NCI-H69 (cell line): ENCODE data around the gene SCARF1.

Experiments used
- DNase-seq: peaks from one replicate; lab custom pipeline; 2025; lab: John Stamatoyannopoulos, UW

The SCARF1 gene

GRCh38 chr17:1627982-1628855 lies 17.3 kb downstream of the SCARF1 start, which contains the start of gene SLC43A2:
Gene SLC43A2 (minus strand): TSS chr17:1628834. CDS start chr17:1627874, 960 bp downstream.
- DNase-seq, result peak; percentile 93

- peak; percentile 37 for DNase-seq
Observed at GRCh38 chr17:1627182-1627981, 18.1 kb downstream of the SCARF1 start.

GRCh38 chr17:1626333-1626732 lies 19.2 kb downstream of the SCARF1 start:
- DNase-seq, result no peak

- no peak for DNase-seq
Observed at GRCh38 chr17:1625581-1625980, 20.0 kb downstream of the SCARF1 start.

- no peak for DNase-seq
Observed at GRCh38 chr17:1625053-1625452, 20.5 kb downstream of the SCARF1 start.

- no peak for DNase-seq
Observed at GRCh38 chr17:1624650-1625049, 20.9 kb downstream of the SCARF1 start.

GRCh38 chr17:1623057-1623630 lies 22.4 kb downstream of the SCARF1 start:
- DNase-seq, result no peak

- DNase-seq, result no peak
Observed at GRCh38 chr17:1621273-1621954, 24.1 kb downstream of the SCARF1 start.

- no peak for DNase-seq
Observed at GRCh38 chr17:1620486-1620885, 25.0 kb downstream of the SCARF1 start.

- no peak for DNase-seq
Observed at GRCh38 chr17:1617620-1618174, 27.8 kb downstream of the SCARF1 start.

- no peak for DNase-seq
Observed at GRCh38 chr17:1616101-1616500, 29.4 kb downstream of the SCARF1 start.

GRCh38 chr17:1612400-1612799 lies 33.1 kb downstream of the SCARF1 start:
- DNase-seq, result no peak

- DNase-seq, result no peak
Observed at GRCh38 chr17:1611715-1612114, 33.8 kb downstream of the SCARF1 start.

- DNase-seq, result no peak
Observed at GRCh38 chr17:1608676-1609075, 36.9 kb downstream of the SCARF1 start.

GRCh38 chr17:1607971-1608320 lies 37.6 kb downstream of the SCARF1 start:
- DNase-seq, result no peak

- DNase-seq, result no peak
Observed at GRCh38 chr17:1606352-1606985, 39.1 kb downstream of the SCARF1 start.

- DNase-seq, result no peak
Observed at GRCh38 chr17:1605681-1606351, 39.7 kb downstream of the SCARF1 start.

- DNase-seq, result no peak
Observed at GRCh38 chr17:1604831-1605528, 40.6 kb downstream of the SCARF1 start.

GRCh38 chr17:1601571-1601970 lies 44.0 kb downstream of the SCARF1 start:
- DNase-seq, result no peak
